ENCODE results near the gene HOXB3.

- TF ChIP-seq EZH2 (IDR thresholded peaks at IDR 0.05; ENCODE audit: borderline replicate concordance, insufficient read depth, low read length, poor library complexity, severe bottlenecking), result no peak
- TF ChIP-seq CTCF (IDR thresholded peaks at IDR 0.05; ENCODE audit: poor library complexity, severe bottlenecking), result no peak
- TF ChIP-seq EP300 (conservative IDR thresholded peaks at IDR 0.05; ENCODE audit: poor library complexity, severe bottlenecking), result no peak
- TF ChIP-seq RAD21 (conservative IDR thresholded peaks at IDR 0.05), result no peak
Measured at GRCh38 chr17:48500435-48501426, 89.3 kb downstream of the HOXB3 start.

All from neural cell (in vitro differentiated cells).